Smooth muscle cell (in vitro differentiated cells): Measurements from ENCODE around the gene TMCC3. TPM values are rescaled to one million over a fixed set of nuclear protein-coding genes. Genes with fewer than 3 reads are reported as not detected.

Experiments
- DNase-seq: peaks from one replicate; lab custom pipeline; 2025; ENCODE audit not compliant: unreplicated experiment; lab: John Stamatoyannopoulos, UW
- H2AFZ ChIP-seq: fragments of 200-600 bp; sonication (generic); 2 replicates; pipeline ENCODE4 v1.6.0; 2016; ENCODE audit warnings: antibody characterized with exemption, low read depth, mild to moderate bottlenecking
- H3F3A ChIP-seq: fragments of 200-600 bp; sonication (generic); 2 replicates; pipeline ENCODE4 v1.6.0; 2017; ENCODE audit warnings: antibody characterized with exemption, low read depth
- H3K27ac ChIP-seq: fragments of 200-600 bp; sonication (generic); 2 replicates; pipeline ENCODE4 v1.5.1; 2016; ENCODE audit warnings: low read depth, mild to moderate bottlenecking
- H3K27me3 ChIP-seq: fragments of 200-600 bp; sonication (generic); 2 replicates; pipeline ENCODE4 v1.6.1; 2016; ENCODE audit warnings: low read depth, mild to moderate bottlenecking
- H3K36me3 ChIP-seq: fragments of 200-600 bp; sonication (generic); 2 replicates; pipeline ENCODE4 v1.5.1; 2016; ENCODE audit warnings: low read depth
- H3K4me1 ChIP-seq: fragments of 200-600 bp; sonication (generic); 2 replicates; pipeline ENCODE4 v1.5.1; 2016; ENCODE audit warnings: low read depth
- H3K4me2 ChIP-seq: fragments of 200-600 bp; sonication (generic); 2 replicates; pipeline ENCODE4 v1.6.0; 2016; ENCODE audit warnings: mild to moderate bottlenecking
- H3K4me3 ChIP-seq: fragments of 200-600 bp; sonication (generic); 2 replicates; pipeline ENCODE4 v1.5.1; 2016; ENCODE audit warnings: mild to moderate bottlenecking
- H3K79me2 ChIP-seq: fragments of 200-600 bp; sonication (generic); 2 replicates; pipeline ENCODE4 v1.6.0; 2016; ENCODE audit warnings: low read depth, mild to moderate bottlenecking
- H3K9ac ChIP-seq: fragments of 200-600 bp; sonication (generic); 2 replicates; pipeline ENCODE4 v1.6.0; 2016; ENCODE audit warnings: low read depth
- H3K9me3 ChIP-seq: fragments of 200-600 bp; sonication (generic); replicated peaks from 2 replicates; pipeline ENCODE4 v1.5.1; 2016; ENCODE audit warnings: low read depth
- H4K20me1 ChIP-seq: fragments of 200-600 bp; sonication (generic); 2 replicates; pipeline ENCODE4 v1.6.0; 2016; ENCODE audit warnings: low read depth
- WGBS: methylation state at CpG from one replicate; pipeline ENCODE4 v1.1.7; 2016; ENCODE audit warnings: low lambda C conversion rate; 5-methylcytosine and 5-hydroxymethylcytosine counted together
- polyA plus RNA-seq: library from polyadenylated mRNA; unstranded; fragments of >200 nt; fragmentation: Nextera tagmentation; extraction: Ambion mirVana; gene quantifications from 2 replicates; pipeline ENCODE4 v1.2.1, GENCODE V29; 2016
- total RNA-seq: library from RNA; depleted of rRNA; stranded (reverse); fragments of >200 nt; gene quantifications from 2 replicates; pipeline ENCODE4 v1.2.3, GENCODE V29; 2014
- TF ChIP-seq, protein P1 (sequence below): fragments of 200-600 bp; sonication (generic); IDR thresholded peaks from 2 replicates; pipeline ENCODE4 v1.5.1; 2017; ENCODE audit warnings: borderline replicate concordance, mild to moderate bottlenecking, antibody characterized with exemption; ENCODE audit not compliant: insufficient read depth, poor library complexity, severe bottlenecking

Gene TMCC3
- total and polyA plus RNA-seq, 2 experiments from 2014 or later = 7.0 to 11.2 TPM

- no peaks in the 10 kb centered on the region for H3K79me2 ChIP-seq
- peaks cover 19% of the 10 kb centered on the region for H3K27me3 ChIP-seq
- H3K9ac ChIP-seq = no peak overlapping the region
- no peak overlapping the region for H3K4me3 ChIP-seq
- no peak for DNase-seq
- no peaks in the 10 kb centered on the region for H3K36me3 ChIP-seq
- H4K20me1 ChIP-seq = no peaks in the 10 kb centered on the region
- peaks cover 4% of the 10 kb centered on the region for H3K4me1 ChIP-seq
- WGBS = 100% methylated on average over 1 of the region's 1 CpG
- no peaks in the 10 kb centered on the region for H3K9me3 ChIP-seq
- no peak overlapping the region for H3K4me2 ChIP-seq
- H2AFZ ChIP-seq = no peak overlapping the region
- TF ChIP-seq, protein P1, sequence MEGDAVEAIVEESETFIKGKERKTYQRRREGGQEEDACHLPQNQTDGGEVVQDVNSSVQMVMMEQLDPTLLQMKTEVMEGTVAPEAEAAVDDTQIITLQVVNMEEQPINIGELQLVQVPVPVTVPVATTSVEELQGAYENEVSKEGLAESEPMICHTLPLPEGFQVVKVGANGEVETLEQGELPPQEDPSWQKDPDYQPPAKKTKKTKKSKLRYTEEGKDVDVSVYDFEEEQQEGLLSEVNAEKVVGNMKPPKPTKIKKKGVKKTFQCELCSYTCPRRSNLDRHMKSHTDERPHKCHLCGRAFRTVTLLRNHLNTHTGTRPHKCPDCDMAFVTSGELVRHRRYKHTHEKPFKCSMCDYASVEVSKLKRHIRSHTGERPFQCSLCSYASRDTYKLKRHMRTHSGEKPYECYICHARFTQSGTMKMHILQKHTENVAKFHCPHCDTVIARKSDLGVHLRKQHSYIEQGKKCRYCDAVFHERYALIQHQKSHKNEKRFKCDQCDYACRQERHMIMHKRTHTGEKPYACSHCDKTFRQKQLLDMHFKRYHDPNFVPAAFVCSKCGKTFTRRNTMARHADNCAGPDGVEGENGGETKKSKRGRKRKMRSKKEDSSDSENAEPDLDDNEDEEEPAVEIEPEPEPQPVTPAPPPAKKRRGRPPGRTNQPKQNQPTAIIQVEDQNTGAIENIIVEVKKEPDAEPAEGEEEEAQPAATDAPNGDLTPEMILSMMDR = no peak
- no peak overlapping the region for H3K27ac ChIP-seq
- H3F3A ChIP-seq = no peaks in the 10 kb centered on the region
Measured at GRCh38 chr12:94557746-94558295, 92.5 kb downstream of the TMCC3 start.

DNA sequence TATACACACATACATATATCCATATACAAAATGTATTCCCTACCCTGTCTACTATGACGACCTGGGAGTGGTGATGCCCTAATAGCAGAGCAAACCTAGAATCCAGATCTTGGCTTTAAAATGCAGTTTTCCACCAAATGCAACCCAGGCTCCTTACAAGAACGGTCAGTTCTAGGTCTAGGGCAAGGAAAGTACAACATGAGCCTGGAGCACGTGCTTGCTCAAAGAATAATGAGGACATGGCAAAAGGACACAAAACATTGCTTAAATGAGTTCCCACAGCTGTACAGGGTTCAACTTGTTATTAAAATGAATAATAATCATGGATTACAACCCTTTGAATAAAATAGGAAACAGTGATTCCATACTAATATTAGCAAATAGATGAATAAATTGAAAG, 94.7 kb downstream of the TMCC3 start:
- no peaks in the 10 kb centered on the region for H4K20me1 ChIP-seq
- H3K79me2 ChIP-seq = no peaks in the 10 kb centered on the region
- H3K9ac ChIP-seq = no peak overlapping the region
- H3K27me3 ChIP-seq = peaks cover 18% of the 10 kb centered on the region
- peaks cover 4% of the 10 kb centered on the region for H3K4me1 ChIP-seq
- no peak overlapping the region for H3K27ac ChIP-seq
- TF ChIP-seq, protein P1 = no peak
- DNase-seq = no peak
- H3K36me3 ChIP-seq = no peaks in the 10 kb centered on the region
- no peaks in the 10 kb centered on the region for H3K9me3 ChIP-seq
- no peak overlapping the region for H3K4me2 ChIP-seq
- H3K4me3 ChIP-seq = no peak overlapping the region
- 93% methylated on average over 3 of the region's 3 CpGs for WGBS
- no peak overlapping the region for H2AFZ ChIP-seq
- no peaks in the 10 kb centered on the region for H3F3A ChIP-seq

- Histone ChIP-seq H4K20me1 (no peaks in the 10 kb centered on the region), H2AFZ (no peak overlapping the region), H3K9me3 (no peaks in the 10 kb centered on the region), H3K4me2 (no peak overlapping the region), H3K4me3 (no peak overlapping the region), H3F3A (no peaks in the 10 kb centered on the region), H3K9ac (no peak overlapping the region), H3K36me3 (no peaks in the 10 kb centered on the region), H3K79me2 (no peaks in the 10 kb centered on the region), H3K27ac (no peak overlapping the region), H3K4me1 (no peaks in the 10 kb centered on the region), H3K27me3 (peaks cover 4% of the 10 kb centered on the region)
- 93% methylated on average over 15 of the region's 15 CpGs for WGBS
- TF ChIP-seq, protein P1 = no peak
- DNase-seq = no peak
Measured at GRCh38 chr12:94553875-94554274, 96.5 kb downstream of the TMCC3 start.

GRCh38 chr12:94553130-94553519, 97.2 kb downstream of the TMCC3 start:
- Histone ChIP-seq H3K4me2 (no peak overlapping the region), H3K27ac (no peak overlapping the region), H3K9ac (no peak overlapping the region), H3K27me3 (no peaks in the 10 kb centered on the region), H3K9me3 (no peaks in the 10 kb centered on the region), H3K4me1 (no peaks in the 10 kb centered on the region), H3K79me2 (no peaks in the 10 kb centered on the region), H2AFZ (no peak overlapping the region), H3K36me3 (no peaks in the 10 kb centered on the region), H4K20me1 (no peaks in the 10 kb centered on the region), H3F3A (no peaks in the 10 kb centered on the region), H3K4me3 (no peak overlapping the region)
- TF ChIP-seq, protein P1 = no peak
- WGBS = 43% methylated on average over 6 of the region's 6 CpGs
- no peak for DNase-seq
